Hematopoietic multipotent progenitor cell treated with erythropoietin and hydrocortisone succinate and interleukin-3 and kit ligand, for 4 days (in vitro differentiated cells): ENCODE measurements around the gene TOPAZ1.
A peak's percentile ranks its signal among the peaks of the same experiment; 100 is the strongest.
"Not testable (repeated sequence)": the region's sequence is repeated elsewhere in the genome, so short reads cannot be mapped to it uniquely, and the experiment has no call there.

Experiments
- DNase-seq: peaks from one replicate; pipeline ENCODE4 v3.0.0-alpha.2; 2015

Gene TOPAZ1

DNA sequence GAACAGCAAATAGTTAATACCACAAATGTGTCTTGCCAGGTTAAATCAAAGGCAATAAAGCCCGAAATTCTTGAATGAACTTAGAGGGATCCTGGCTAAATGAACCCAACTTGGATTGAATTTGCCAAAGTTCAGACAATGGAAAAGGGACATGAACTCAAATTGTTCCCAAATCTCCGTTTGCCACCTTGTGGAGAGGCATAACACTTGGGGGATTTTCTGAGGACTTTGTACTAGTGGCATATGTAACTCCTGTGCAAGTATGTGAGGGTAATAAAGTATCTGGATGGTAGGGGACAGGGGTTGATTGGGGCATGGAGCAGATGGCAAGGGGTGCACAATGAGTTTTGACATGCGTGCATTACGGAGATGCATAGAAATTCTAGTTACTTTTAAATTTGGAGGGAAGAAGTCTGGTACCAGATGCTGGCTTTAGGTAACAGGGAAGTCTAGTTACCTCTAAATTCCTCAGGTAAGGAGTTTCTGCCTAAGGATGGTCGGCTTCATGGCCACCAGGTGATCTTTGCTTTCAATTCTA is 95.6 kb downstream of the TOPAZ1 start:
- DNase-seq = peak; percentile 6

DNA sequence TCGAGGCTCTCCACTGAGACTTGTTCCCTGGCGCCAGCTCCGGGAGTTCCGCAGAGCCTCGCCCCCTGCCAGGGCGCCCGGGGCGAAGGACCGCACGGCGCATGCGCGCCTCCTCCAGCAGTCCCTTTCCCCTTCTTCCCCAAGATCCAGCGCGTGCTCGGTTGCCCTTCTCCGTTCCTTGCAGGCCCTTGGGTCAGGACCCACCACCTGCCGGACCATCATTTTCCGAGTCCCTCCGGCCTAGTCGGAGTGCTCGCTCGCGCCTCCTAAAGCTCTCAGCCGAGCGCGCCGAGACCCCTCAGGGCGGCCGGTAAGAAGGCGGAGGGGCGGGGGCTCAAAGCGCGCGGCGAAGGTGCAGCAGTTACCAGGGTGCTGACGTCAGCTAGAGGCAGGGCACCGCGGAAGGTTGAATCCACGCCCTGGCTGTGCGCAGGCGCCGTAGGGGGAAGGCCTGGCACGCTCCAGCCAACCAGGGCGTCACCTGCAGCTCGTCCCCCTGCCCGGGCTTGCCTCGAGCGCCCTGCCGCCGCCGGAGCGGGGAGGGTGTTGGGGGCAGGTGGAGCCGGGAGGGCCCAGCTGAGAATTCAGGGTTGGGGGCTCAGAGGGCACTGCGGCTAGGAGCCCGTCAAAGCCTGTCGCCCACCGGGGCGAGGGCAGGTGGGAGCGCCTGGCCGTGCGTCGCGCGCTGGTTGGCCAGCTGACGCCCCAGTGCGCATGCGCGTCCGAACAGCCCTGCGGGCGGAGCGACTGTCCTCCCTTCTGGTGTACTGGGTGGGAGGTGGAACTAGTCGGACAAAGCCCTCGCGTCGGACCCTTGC is 96.5 kb downstream of the TOPAZ1 start, which contains the start of gene TCAIM:
TSS of gene TCAIM (plus strand) at position 757 of the 818 bp plus-strand sequence. CDS start 16,017 bp downstream, outside the sequence.
- DNase-seq = peak; percentile 99

DNA sequence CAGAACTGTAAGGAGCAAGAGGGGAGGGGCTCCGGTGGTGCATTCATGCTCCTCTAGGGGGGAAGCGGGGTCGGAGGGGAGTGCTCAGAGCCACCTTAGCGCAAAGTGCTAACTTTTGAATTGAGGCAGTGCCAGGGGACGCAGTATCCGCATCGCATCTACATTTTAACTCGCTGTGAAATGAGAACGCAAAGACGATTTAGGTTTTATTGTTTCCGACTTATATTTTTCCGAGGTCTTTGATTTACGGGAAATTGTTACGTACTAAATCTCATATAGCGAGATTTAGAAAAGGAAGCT is 97.1 kb downstream of the TOPAZ1 start:
- DNase-seq = no peak

DNA sequence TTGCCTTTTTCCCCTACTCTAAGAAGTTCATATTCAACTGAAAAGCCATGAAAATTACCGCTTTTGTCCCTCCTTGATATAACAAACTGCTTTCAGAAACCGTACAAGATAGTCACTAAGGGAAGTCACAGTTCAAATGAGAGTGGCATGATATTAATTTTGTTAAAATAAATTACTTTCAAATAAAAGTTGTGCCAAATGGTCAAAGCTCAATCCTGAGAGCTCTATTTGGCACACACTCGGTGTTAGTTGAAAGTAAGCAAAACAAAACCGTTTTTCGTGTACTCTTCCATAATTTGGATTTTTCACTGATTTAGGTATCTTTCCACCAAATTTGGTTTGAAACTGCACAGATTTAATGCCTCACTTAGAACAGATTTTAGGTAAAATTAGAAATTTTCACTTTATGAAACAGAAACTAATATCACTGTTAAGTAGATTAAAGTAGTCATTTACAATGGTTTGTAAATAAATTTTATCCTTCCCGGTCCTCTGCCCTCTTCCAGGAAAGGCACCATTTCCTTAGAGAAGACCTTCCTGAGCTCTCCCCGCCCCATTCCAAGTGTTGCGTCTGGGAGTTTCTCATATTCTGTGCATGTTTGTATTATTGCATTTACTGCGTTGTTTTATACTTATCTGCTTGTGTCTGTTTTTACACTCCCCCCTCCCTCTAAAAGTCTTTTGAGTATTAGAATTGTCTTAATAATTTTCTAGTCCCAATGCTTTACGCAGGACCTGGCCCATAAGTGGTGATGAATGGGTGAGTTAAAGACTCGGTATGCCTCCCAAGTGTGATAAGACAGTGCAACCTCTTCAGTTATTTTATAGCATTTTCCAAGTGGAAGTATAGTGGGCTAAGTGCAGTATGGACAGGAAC is 97.7 kb downstream of the TOPAZ1 start:
- no peak for DNase-seq

GRCh38 chr3:44340058-44340395 is 98.3 kb downstream of the TOPAZ1 start:
- peak; percentile 53 for DNase-seq

- no peak for DNase-seq
Observed at GRCh38 chr3:44342176-44342790, 100.6 kb downstream of the TOPAZ1 start.

DNA sequence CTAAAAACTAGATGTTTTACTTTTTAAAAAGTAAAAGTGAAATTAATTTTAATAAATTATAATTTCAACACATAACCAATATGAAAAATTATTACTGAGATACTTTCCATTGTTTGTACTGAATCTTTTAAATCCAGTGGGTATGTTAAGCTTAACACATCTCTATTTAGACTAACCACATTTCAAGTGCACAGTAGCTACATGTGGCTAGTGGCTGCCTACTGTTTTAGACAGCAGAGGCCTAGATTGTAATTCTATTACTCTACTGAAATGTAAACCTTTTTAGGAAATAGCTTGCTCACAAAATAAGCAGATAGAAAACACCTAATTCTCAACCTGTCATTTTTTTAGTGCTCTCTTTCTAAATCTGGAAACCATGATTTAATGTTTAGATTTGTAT is 101.7 kb downstream of the TOPAZ1 start:
- DNase-seq = no peak

GRCh38 chr3:44346590-44346989 is 104.9 kb downstream of the TOPAZ1 start:
- not testable (repeated sequence) for DNase-seq

- no peak for DNase-seq
Observed at GRCh38 chr3:44348993-44349392, 107.3 kb downstream of the TOPAZ1 start.

GRCh38 chr3:44353355-44353924 is 111.8 kb downstream of the TOPAZ1 start:
- no peak for DNase-seq

GRCh38 chr3:44355362-44356033 is 113.8 kb downstream of the TOPAZ1 start:
- DNase-seq = peak; percentile 42

GRCh38 chr3:44359146-44359751 is 117.6 kb downstream of the TOPAZ1 start:
- no peak for DNase-seq

- DNase-seq = no peak
Observed at GRCh38 chr3:44363591-44363990, 121.9 kb downstream of the TOPAZ1 start.

GRCh38 chr3:44365952-44366351 is 124.3 kb downstream of the TOPAZ1 start:
- no peak for DNase-seq

DNA sequence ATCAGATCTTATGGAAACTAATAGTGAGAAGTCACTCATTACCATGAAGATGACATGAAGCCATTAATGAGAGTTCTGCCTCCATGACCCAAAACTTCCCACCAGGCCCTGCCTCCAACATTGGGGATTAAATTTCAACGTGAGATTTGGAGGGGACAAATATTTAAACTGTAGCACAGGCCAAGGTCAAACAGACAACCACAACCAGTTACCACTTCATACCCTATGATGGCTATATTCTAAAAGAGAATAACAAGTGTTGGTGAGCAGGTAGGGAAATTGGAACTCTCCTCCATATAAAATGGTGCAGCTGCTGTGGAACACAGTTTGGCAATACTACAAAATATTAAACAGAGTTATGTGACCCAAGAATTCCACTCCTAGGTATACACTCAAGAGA is 133.8 kb downstream of the TOPAZ1 start:
- no peak for DNase-seq
